ENCODE results near the gene ATP10D. TPM values are rescaled to one million over a fixed set of nuclear protein-coding genes. Genes with fewer than 3 reads are reported as not detected.
"Not testable (repeated sequence)": the region's sequence is repeated elsewhere in the genome, so short reads cannot be mapped to it uniquely, and the experiment has no call there.

ATP10D gene
- total and polyA plus RNA-seq, 3 experiments from 2014 or later: 6.3 to 7.2 (median 6.4) TPM

DNA sequence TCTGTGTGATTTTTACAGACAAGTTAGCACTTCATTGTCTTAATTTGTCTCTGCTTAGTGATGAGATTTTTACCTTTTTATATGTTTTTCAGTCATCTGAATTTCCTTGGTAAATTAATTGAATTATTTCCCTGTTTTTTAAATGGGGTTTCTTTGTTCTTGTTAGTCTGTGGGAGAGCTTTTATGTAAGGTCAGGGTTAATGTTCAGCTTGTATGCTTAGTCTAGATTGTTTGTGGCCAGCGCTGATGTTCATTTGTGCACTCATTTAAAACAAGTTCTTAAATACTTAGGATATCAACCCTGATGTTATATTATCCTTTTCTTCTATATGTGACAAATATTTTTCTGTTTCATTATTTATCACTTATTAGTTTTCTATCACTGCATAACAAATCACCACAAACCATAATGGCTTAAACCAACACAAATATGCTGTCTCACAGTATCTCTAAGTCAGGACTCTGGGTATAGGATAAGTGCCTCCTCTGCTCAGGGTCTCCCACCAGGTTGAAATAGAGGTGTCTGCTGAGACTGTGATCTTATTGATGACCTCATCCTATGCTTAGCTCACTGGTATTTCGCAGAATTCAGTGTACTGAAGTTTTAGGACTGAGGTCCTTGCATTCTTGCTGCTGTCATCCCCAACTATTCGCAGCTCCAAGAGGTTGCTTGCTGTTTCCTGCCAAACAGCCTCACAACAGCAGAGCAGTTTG, 53.2 kb downstream of the ATP10D start:
- no peaks in the 10 kb centered on the region for H3K27me3 ChIP-seq (ENCODE audit: insufficient read depth, low read length, poor library complexity, severe bottlenecking)
- DNase-seq: no peak
- CTCF ChIA-PET: no interaction called here
- no peaks in the 10 kb centered on the region for H3K36me3 ChIP-seq (ENCODE audit: insufficient read depth, low read length)
- no peaks in the 10 kb centered on the region for H3K9me3 ChIP-seq (ENCODE audit: low read length)
- H3K4me3 ChIP-seq (ENCODE audit: low read length): no peak overlapping the region
- Mint-ChIP-seq H3K9me3 (peaks cover 0 to 2% (median 0%) of the 10 kb centered on the region in 5 donors), H3K27me3 (no peaks in the 10 kb centered on the region), H3K4me1 (peaks cover 27 to 38% (median 34%) of the 10 kb centered on the region in 3 donors), H3K36me3 (peaks cover 14 to 34% (median 29%) of the 10 kb centered on the region in 3 donors), H3K27ac (peak overlapping the region in 2 of 8 donors; percentile 16 to 39), H3K4me3 (no peak overlapping the region)
- no peak overlapping the region for H3K27ac ChIP-seq (ENCODE audit: low read depth, low read length)
- peaks cover 9% of the 10 kb centered on the region for H3K4me1 ChIP-seq (ENCODE audit: insufficient read depth, low read length)
- POLR2A ChIA-PET: interaction anchor here (0.5 kb wide), 1 partner anchor 50 kb away, joined by 7 read pairs; no protein-coding TSS in a partner anchor

GRCh38 chr4:47538825-47539154, 53.7 kb downstream of the ATP10D start:
- Histone ChIP-seq H3K27ac (ENCODE audit: low read depth, low read length) (no peak overlapping the region), H3K36me3 (ENCODE audit: insufficient read depth, low read length) (no peaks in the 10 kb centered on the region), H3K4me3 (ENCODE audit: low read length) (no peak overlapping the region), H3K9me3 (ENCODE audit: low read length) (no peaks in the 10 kb centered on the region), H3K4me1 (ENCODE audit: insufficient read depth, low read length) (peaks cover 6% of the 10 kb centered on the region), H3K27me3 (ENCODE audit: insufficient read depth, low read length, poor library complexity, severe bottlenecking) (no peaks in the 10 kb centered on the region)
- H3K36me3 Mint-ChIP-seq: peaks cover 14 to 34% (median 29%) of the 10 kb centered on the region in 3 donors
- no peak for DNase-seq
- H3K27ac Mint-ChIP-seq: peak overlapping the region in 1 of 8 donors; percentile 44
- CTCF ChIA-PET: no interaction called here
- H3K4me3 Mint-ChIP-seq: no peak overlapping the region
- peaks cover 0 to 2% (median 0%) of the 10 kb centered on the region in 5 donors for H3K9me3 Mint-ChIP-seq
- no peaks in the 10 kb centered on the region for H3K27me3 Mint-ChIP-seq
- POLR2A ChIA-PET: interaction anchor here (0.5 kb wide), 1 partner anchor 51 kb away, joined by 7 read pairs; no protein-coding TSS in a partner anchor
- H3K4me1 Mint-ChIP-seq: peaks cover 25 to 35% (median 30%) of the 10 kb centered on the region in 3 donors

GRCh38 chr4:47542640-47543039, 57.6 kb downstream of the ATP10D start:
- H3K27ac Mint-ChIP-seq; H3K27ac ChIP-seq (ENCODE audit: low read depth, low read length); POLR2A ChIA-PET; H3K9me3 Mint-ChIP-seq; H3K4me3 Mint-ChIP-seq; H3K36me3 ChIP-seq (ENCODE audit: insufficient read depth, low read length); H3K27me3 Mint-ChIP-seq; H3K4me3 ChIP-seq (ENCODE audit: low read length); H3K9me3 ChIP-seq (ENCODE audit: low read length); DNase-seq; H3K4me1 Mint-ChIP-seq; H3K4me1 ChIP-seq (ENCODE audit: insufficient read depth, low read length); H3K27me3 ChIP-seq (ENCODE audit: insufficient read depth, low read length, poor library complexity, severe bottlenecking): not testable (repeated sequence)
- peaks cover 14 to 34% (median 27%) of the 10 kb centered on the region in 3 donors for H3K36me3 Mint-ChIP-seq
- CTCF ChIA-PET: interaction anchor here (0.8 to 1.0 kb wide), 2 partner anchors 22 to 39 kb away, joined by 3 read pairs; no protein-coding TSS in a partner anchor

- H3K36me3 ChIP-seq (ENCODE audit: insufficient read depth, low read length): no peaks in the 10 kb centered on the region
- no peaks in the 10 kb centered on the region for H3K27me3 ChIP-seq (ENCODE audit: insufficient read depth, low read length, poor library complexity, severe bottlenecking)
- no peak overlapping the region for H3K27ac ChIP-seq (ENCODE audit: low read depth, low read length)
- H3K4me1 Mint-ChIP-seq: peaks cover 2 to 5% (median 5%) of the 10 kb centered on the region in 3 donors
- H3K4me1 ChIP-seq (ENCODE audit: insufficient read depth, low read length): no peaks in the 10 kb centered on the region
- H3K4me3 ChIP-seq (ENCODE audit: low read length): no peak overlapping the region
- POLR2A ChIA-PET: no interaction called here
- peaks cover 14 to 32% (median 30%) of the 10 kb centered on the region in 3 donors for H3K36me3 Mint-ChIP-seq
- DNase-seq: no peak
- peak overlapping the region in 2 of 8 donors; percentile 34 to 58 for H3K27ac Mint-ChIP-seq
- no peaks in the 10 kb centered on the region for H3K9me3 Mint-ChIP-seq
- CTCF ChIA-PET: no interaction called here
- no peaks in the 10 kb centered on the region for H3K9me3 ChIP-seq (ENCODE audit: low read length)
- no peaks in the 10 kb centered on the region for H3K27me3 Mint-ChIP-seq
- no peak overlapping the region for H3K4me3 Mint-ChIP-seq
These were observed 58.3 kb downstream of the ATP10D start for GRCh38 chr4:47543331-47543730.

DNA sequence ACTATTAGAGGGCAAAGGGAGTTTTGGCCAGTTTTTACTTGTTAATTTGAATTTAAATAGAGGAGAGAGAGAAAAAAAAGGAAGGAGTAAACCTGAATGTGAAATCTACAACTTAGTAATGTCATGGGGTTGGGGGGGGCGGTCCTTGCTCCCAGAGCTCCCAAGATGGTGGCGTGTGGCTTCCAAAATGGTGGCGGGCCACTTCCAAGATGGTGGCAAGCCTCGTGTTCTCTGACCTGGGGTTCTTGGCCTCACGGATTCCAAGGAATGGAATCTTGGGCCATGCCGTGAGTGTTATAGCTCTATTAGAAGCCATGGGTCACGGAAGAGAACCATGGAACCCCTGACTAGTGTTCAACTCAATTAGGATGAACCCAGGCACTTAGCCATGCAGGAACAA, 65.3 kb downstream of the ATP10D start:
- H3K9me3 Mint-ChIP-seq; H3K4me3 Mint-ChIP-seq; DNase-seq; H3K36me3 ChIP-seq (ENCODE audit: insufficient read depth, low read length); H3K4me1 ChIP-seq (ENCODE audit: insufficient read depth, low read length); H3K27me3 ChIP-seq (ENCODE audit: insufficient read depth, low read length, poor library complexity, severe bottlenecking); H3K4me1 Mint-ChIP-seq; POLR2A ChIA-PET; CTCF ChIA-PET; H3K27ac Mint-ChIP-seq; H3K27me3 Mint-ChIP-seq; H3K27ac ChIP-seq (ENCODE audit: low read depth, low read length); H3K4me3 ChIP-seq (ENCODE audit: low read length); H3K9me3 ChIP-seq (ENCODE audit: low read length): not testable (repeated sequence)
- peaks cover 20 to 25% (median 25%) of the 10 kb centered on the region in 3 donors for H3K36me3 Mint-ChIP-seq

DNA sequence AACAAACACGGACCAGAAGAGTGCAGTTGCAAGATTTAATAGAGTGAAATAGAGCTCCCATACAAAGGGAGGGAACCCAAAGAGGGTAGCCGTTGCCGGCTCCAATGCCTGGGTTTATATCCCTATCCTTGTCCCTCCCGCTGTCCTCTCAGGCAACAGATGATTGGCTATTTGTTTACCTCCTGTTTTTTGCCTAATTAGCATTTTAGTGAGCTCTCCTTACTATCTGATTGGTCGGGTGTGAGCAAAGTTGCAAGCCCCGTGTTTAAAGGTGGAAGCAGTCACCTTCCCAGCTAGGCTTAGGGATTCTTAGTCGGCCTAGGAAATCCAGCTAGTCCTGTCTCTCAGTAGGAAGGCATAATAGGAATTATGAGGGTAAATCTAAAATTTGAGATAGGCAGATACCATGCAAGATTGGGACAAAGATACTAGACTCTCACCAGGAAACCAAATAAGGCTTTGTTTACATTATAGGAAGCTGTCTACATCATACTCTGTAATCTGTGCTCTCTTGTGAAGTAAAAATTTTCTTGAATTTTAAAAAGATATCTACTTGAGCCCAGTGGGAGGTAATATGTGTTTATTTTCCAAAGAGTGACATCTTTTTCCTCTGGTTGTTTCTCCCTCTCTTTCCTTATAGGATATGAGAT, 65.9 kb downstream of the ATP10D start:
- Mint-ChIP-seq H3K4me3 (no peak overlapping the region), H3K36me3 (peaks cover 19 to 24% (median 20%) of the 10 kb centered on the region in 3 donors), H3K4me1 (peaks cover 2 to 9% (median 3%) of the 10 kb centered on the region in 3 donors), H3K27ac (peak overlapping the region in 1 of 8 donors; percentile 23), H3K27me3 (no peaks in the 10 kb centered on the region), H3K9me3 (no peaks in the 10 kb centered on the region)
- Histone ChIP-seq H3K27me3 (ENCODE audit: insufficient read depth, low read length, poor library complexity, severe bottlenecking) (no peaks in the 10 kb centered on the region), H3K4me3 (ENCODE audit: low read length) (no peak overlapping the region), H3K9me3 (ENCODE audit: low read length) (no peaks in the 10 kb centered on the region), H3K4me1 (ENCODE audit: insufficient read depth, low read length) (no peaks in the 10 kb centered on the region), H3K27ac (ENCODE audit: low read depth, low read length) (no peak overlapping the region), H3K36me3 (ENCODE audit: insufficient read depth, low read length) (no peaks in the 10 kb centered on the region)
- DNase-seq: no peak
- ChIA-PET POLR2A (no interaction called here), CTCF (no interaction called here)

DNA sequence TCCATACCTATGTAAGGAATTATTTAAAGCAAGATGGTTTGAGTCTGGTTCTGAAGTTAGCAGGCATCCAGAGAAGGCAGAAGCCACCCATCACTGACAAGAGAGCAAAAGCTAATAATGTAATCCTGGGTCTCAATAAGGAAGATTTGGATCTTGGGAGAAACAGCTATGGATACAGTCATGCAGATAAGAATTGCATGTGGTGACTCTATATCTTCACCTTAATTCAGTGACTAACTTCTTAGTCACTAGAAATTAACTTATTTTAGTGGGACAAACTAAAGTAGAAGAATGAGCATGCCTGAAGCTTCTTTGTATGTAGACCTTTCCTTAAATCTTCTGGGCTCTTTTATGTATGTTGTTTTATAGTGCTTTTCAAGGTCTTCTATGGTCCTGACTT, 66.6 kb downstream of the ATP10D start:
- H3K9me3 ChIP-seq (ENCODE audit: low read length): no peaks in the 10 kb centered on the region
- H3K4me3 Mint-ChIP-seq: no peak overlapping the region
- H3K4me3 ChIP-seq (ENCODE audit: low read length): no peak overlapping the region
- DNase-seq: no peak
- no peaks in the 10 kb centered on the region for H3K9me3 Mint-ChIP-seq
- no peak overlapping the region for H3K27ac ChIP-seq (ENCODE audit: low read depth, low read length)
- ChIA-PET POLR2A (no interaction called here), CTCF (no interaction called here)
- H3K27ac Mint-ChIP-seq: no peak overlapping the region
- H3K27me3 Mint-ChIP-seq: no peaks in the 10 kb centered on the region
- peaks cover 13 to 21% (median 16%) of the 10 kb centered on the region in 3 donors for H3K36me3 Mint-ChIP-seq
- H3K27me3 ChIP-seq (ENCODE audit: insufficient read depth, low read length, poor library complexity, severe bottlenecking): no peaks in the 10 kb centered on the region
- no peaks in the 10 kb centered on the region for H3K4me1 ChIP-seq (ENCODE audit: insufficient read depth, low read length)
- peaks cover 2 to 9% (median 3%) of the 10 kb centered on the region in 3 donors for H3K4me1 Mint-ChIP-seq
- H3K36me3 ChIP-seq (ENCODE audit: insufficient read depth, low read length): no peaks in the 10 kb centered on the region

GRCh38 chr4:47553329-47554125, 68.5 kb downstream of the ATP10D start:
- H3K4me1 Mint-ChIP-seq: peaks cover 2 to 9% (median 3%) of the 10 kb centered on the region in 3 donors
- no peaks in the 10 kb centered on the region for H3K36me3 ChIP-seq (ENCODE audit: insufficient read depth, low read length)
- H3K4me3 ChIP-seq (ENCODE audit: low read length): no peak overlapping the region
- no peaks in the 10 kb centered on the region for H3K9me3 Mint-ChIP-seq
- H3K4me1 ChIP-seq (ENCODE audit: insufficient read depth, low read length): no peaks in the 10 kb centered on the region
- H3K27ac Mint-ChIP-seq: peak overlapping the region in 2 of 8 donors; percentile 4 to 17
- ChIA-PET POLR2A (no interaction called here), CTCF (no interaction called here)
- no peak overlapping the region for H3K4me3 Mint-ChIP-seq
- no peaks in the 10 kb centered on the region for H3K27me3 ChIP-seq (ENCODE audit: insufficient read depth, low read length, poor library complexity, severe bottlenecking)
- peaks cover 1 to 14% (median 6%) of the 10 kb centered on the region in 3 donors for H3K36me3 Mint-ChIP-seq
- H3K9me3 ChIP-seq (ENCODE audit: low read length): no peaks in the 10 kb centered on the region
- no peaks in the 10 kb centered on the region for H3K27me3 Mint-ChIP-seq
- no peak for DNase-seq
- H3K27ac ChIP-seq (ENCODE audit: low read depth, low read length): no peak overlapping the region

Data from CD8-positive, alpha-beta memory T cell (primary cell).